Calu3 (cell line): ENCODE measurements around the gene SLC27A6. TPM values are rescaled to one million over a fixed set of nuclear protein-coding genes. Genes with fewer than 3 reads are reported as not detected.

Experiments used
- BruUV-seq: library from RNA; stranded (reverse); fragments of 400-500 nt; replicated peaks from 2 replicates; lab custom pipeline; 2021; lab: Mats Ljungman, UMichigan
- CTCF ChIA-PET: fragments of 300-600 bp; sonication (Branson Sonifier 250); formaldehyde crosslinking; loops from one replicate; lab custom pipeline; 2022; ENCODE audit warnings: antibody characterized with exemption; lab: Charles Lee
- DNase-seq: peaks from one replicate; pipeline ENCODE4 v3.0.0; 2022
- H3K27ac Mint-ChIP-seq: one replicate; pipeline ENCODE4 v1.8.0; 2022; ENCODE audit warnings: mixed read lengths; ENCODE audit not compliant: unreplicated experiment
- H3K27me3 Mint-ChIP-seq: one replicate; pipeline ENCODE4 v1.8.0; 2022; ENCODE audit warnings: mixed read lengths; ENCODE audit not compliant: unreplicated experiment
- H3K36me3 Mint-ChIP-seq: one replicate; pipeline ENCODE4 v1.8.0; 2022; ENCODE audit warnings: mild to moderate bottlenecking, moderate library complexity, mixed read lengths; ENCODE audit not compliant: insufficient read depth, unreplicated experiment
- H3K4me1 Mint-ChIP-seq: one replicate; pipeline ENCODE4 v1.8.0; 2022; ENCODE audit warnings: mild to moderate bottlenecking, low read depth, mixed read lengths; ENCODE audit not compliant: unreplicated experiment
- H3K4me3 Mint-ChIP-seq: one replicate; pipeline ENCODE4 v1.8.0; 2022; ENCODE audit warnings: mild to moderate bottlenecking, low read depth, moderate library complexity, mixed read lengths; ENCODE audit not compliant: unreplicated experiment
- H3K9me3 Mint-ChIP-seq: one replicate; pipeline ENCODE4 v1.8.0; 2022; ENCODE audit warnings: low read depth, mixed read lengths; ENCODE audit not compliant: unreplicated experiment
- intact Hi-C: fragments of 100-400 bp; cut with micrococcal nuclease; formaldehyde crosslinking; loops from one replicate; pipeline ENCODE4 v1.10.0; 2022; ENCODE audit not compliant: unreplicated experiment
- total RNA-seq: library from RNA; stranded (reverse); gene quantifications from 2 replicates; pipeline ENCODE4 v1.2.3, GENCODE V29; 2022
- TF ChIP-seq, protein P1 (sequence below): fragments of 200-600 bp; IDR thresholded peaks from one replicate; pipeline ENCODE4 v1.8.0; 2022; ENCODE audit warnings: antibody characterized with exemption; ENCODE audit not compliant: unreplicated experiment

The SLC27A6 gene
- total RNA-seq, 1 experiment from 2014 or later: not detected

DNA sequence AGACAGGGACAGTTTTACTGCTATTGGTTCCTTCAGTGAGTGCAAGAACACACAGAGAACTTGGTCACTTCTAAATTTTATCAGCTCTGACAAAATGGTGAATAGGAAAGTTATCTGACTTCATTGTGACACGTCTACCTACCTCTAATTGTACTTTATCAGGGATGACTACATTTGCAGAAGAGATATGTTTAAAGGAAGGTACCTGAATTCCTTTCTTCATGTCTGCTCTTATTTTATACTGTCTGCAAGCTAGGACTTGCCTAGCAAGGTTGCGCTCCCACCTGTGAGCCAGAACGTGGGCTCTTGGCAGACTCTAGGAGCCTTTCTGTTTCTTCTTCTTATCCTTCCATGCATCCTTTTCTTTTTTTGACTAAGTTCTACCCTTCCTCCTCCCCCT is 1.6 kb downstream of the SLC27A6 start:
- no peak overlapping the region for H3K27ac Mint-ChIP-seq
- intact Hi-C loops: no loop called here
- peaks cover 31% of the 10 kb centered on the region for H3K27me3 Mint-ChIP-seq
- DNase-seq: no peak
- CTCF ChIA-PET: no interaction called here
- TF ChIP-seq, protein P1, sequence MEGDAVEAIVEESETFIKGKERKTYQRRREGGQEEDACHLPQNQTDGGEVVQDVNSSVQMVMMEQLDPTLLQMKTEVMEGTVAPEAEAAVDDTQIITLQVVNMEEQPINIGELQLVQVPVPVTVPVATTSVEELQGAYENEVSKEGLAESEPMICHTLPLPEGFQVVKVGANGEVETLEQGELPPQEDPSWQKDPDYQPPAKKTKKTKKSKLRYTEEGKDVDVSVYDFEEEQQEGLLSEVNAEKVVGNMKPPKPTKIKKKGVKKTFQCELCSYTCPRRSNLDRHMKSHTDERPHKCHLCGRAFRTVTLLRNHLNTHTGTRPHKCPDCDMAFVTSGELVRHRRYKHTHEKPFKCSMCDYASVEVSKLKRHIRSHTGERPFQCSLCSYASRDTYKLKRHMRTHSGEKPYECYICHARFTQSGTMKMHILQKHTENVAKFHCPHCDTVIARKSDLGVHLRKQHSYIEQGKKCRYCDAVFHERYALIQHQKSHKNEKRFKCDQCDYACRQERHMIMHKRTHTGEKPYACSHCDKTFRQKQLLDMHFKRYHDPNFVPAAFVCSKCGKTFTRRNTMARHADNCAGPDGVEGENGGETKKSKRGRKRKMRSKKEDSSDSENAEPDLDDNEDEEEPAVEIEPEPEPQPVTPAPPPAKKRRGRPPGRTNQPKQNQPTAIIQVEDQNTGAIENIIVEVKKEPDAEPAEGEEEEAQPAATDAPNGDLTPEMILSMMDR: no peak
- H3K36me3 Mint-ChIP-seq: no peaks in the 10 kb centered on the region
- peaks cover 13% of the 10 kb centered on the region for H3K9me3 Mint-ChIP-seq
- no peak overlapping the region for H3K4me3 Mint-ChIP-seq
- H3K4me1 Mint-ChIP-seq: no peaks in the 10 kb centered on the region
- BruUV-seq: no TSS peak

DNA sequence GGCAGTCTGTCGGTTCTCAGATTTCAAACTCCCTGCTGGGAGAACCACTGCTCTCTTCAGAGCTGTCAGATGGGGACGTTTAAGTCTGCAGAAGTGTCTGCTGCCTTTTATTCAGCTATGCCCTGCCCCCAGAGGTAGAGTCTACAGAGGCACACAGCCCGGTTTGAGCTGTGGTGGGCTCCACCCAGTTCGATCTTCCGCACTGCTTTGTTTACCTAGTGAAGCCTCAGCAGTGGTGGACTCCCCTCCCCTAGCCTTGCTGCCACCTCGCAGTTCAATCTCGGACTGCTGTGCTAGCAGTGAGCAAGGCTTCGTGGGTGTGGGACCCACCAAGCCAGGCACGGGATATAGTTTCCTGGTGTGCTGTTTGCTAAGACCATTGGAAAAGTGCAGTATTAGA is 8.0 kb downstream of the SLC27A6 start:
- no TSS peak for BruUV-seq
- no peak overlapping the region for H3K4me3 Mint-ChIP-seq
- intact Hi-C loops: no loop called here
- H3K4me1 Mint-ChIP-seq: no peaks in the 10 kb centered on the region
- H3K27ac Mint-ChIP-seq: no peak overlapping the region
- peaks cover 11% of the 10 kb centered on the region for H3K9me3 Mint-ChIP-seq
- H3K27me3 Mint-ChIP-seq: peaks cover 33% of the 10 kb centered on the region
- no peaks in the 10 kb centered on the region for H3K36me3 Mint-ChIP-seq
- TF ChIP-seq, protein P1: no peak
- CTCF ChIA-PET: no interaction called here
- DNase-seq: no peak

DNA sequence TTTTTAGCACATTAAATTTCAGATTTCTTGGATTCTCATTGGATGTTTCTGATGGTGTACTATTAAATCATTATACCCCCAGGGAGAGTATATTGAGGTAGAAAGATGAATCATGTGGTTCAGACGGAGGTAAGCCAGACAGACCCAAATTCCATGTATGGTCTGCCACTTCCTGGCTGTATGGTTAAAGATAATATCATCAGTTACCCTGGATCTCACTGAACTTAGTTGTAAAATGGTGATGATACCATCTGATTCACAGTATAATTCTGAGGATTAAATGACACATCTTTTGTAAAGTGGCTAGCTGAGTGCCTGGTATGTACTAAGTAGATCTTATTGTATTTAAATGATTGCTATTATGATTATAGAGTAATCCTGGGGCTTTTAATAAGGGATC is 9.3 kb downstream of the SLC27A6 start:
- CTCF ChIA-PET: no interaction called here
- H3K36me3 Mint-ChIP-seq: no peaks in the 10 kb centered on the region
- BruUV-seq: no TSS peak
- intact Hi-C loops: no loop called here
- no peaks in the 10 kb centered on the region for H3K4me1 Mint-ChIP-seq
- H3K27me3 Mint-ChIP-seq: peaks cover 26% of the 10 kb centered on the region
- H3K27ac Mint-ChIP-seq: no peak overlapping the region
- no peak for DNase-seq
- TF ChIP-seq, protein P1: no peak
- peaks cover 11% of the 10 kb centered on the region for H3K9me3 Mint-ChIP-seq
- no peak overlapping the region for H3K4me3 Mint-ChIP-seq

DNA sequence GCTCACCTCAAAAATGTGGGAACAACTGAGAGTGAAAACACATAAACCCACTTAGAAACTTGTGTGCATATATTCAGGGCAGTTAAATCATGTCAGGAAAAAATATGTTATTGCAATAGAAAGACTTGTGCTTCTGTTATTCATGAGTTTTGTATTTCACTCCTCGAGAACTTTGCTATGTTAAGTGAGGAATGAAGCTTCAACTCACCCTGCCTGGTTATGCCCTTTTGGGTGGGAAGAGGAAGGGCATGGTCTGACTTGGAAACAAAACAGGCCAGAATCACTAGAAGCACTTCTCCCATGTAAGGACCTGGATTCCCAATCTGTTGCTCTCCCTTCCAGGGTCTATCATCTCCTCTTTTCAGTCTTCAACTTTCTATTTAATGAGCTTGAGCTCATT is 14.5 kb downstream of the SLC27A6 start:
- CTCF ChIA-PET: no interaction called here
- Mint-ChIP-seq H3K36me3 (no peaks in the 10 kb centered on the region), H3K27me3 (no peaks in the 10 kb centered on the region), H3K4me3 (no peak overlapping the region), H3K9me3 (no peaks in the 10 kb centered on the region), H3K4me1 (no peaks in the 10 kb centered on the region), H3K27ac (no peak overlapping the region)
- intact Hi-C loops: no loop called here
- TF ChIP-seq, protein P1: no peak
- no TSS peak for BruUV-seq
- DNase-seq: no peak
